HL-60 (cell line): ENCODE results near the gene MYO9B.

Experiments
- CTCF ChIP-seq: IDR thresholded peaks from one replicate; pipeline ENCODE4 v1.5.1; 2011; ENCODE audit warnings: low read length, control low read depth, inconsistent platforms; ENCODE audit not compliant: insufficient read depth
- REST ChIP-seq: IDR thresholded peaks from 2 replicates; pipeline ENCODE4 v1.6.1; 2012; ENCODE audit warnings: low read depth; ENCODE audit not compliant: insufficient replicate concordance

- no peak for TF ChIP-seq REST
- TF ChIP-seq CTCF: no peak
These were observed 33.6 kb upstream of the MYO9B start for GRCh38 chr19:17041976-17042375.
